K562 (cell line): Measurements from ENCODE around the gene LRP4. TPM values are rescaled to one million over a fixed set of nuclear protein-coding genes. Genes with fewer than 3 reads are reported as not detected.

Experiments used
- ARNT ChIP-seq, 2 experiments: fragments of 450-650 bp; IDR thresholded peaks; 2 replicates each; pipeline ENCODE4 v1.6.1; 2016; ENCODE audit warnings: mild to moderate bottlenecking in 1 of 2
- CHD7 ChIP-seq: fragments of 200-600 bp; sonication (generic); IDR thresholded peaks from one replicate; pipeline ENCODE4 v1.6.1; 2012; ENCODE audit warnings: mild to moderate bottlenecking, low read depth, low read length, inconsistent platforms
- CXXC5 ChIP-seq: fragments of 250-450 bp; sonication (Bioruptor Pico); IDR thresholded peaks from 2 replicates; pipeline ENCODE4 v1.8.0; 2022; ENCODE audit warnings: inconsistent platforms, mild to moderate bottlenecking, moderate library complexity
- POLR2AphosphoS2 ChIP-seq: IDR thresholded peaks from 2 replicates; pipeline ENCODE4 v1.6.1; 2012; ENCODE audit warnings: low read length, improper control_type of control experiment
- TFAP4 ChIP-seq: sonication (generic); formaldehyde crosslinking; IDR thresholded peaks from 2 replicates; pipeline ENCODE4 v1.8.0; 2022; ENCODE audit warnings: missing genetic modification reagents, mild to moderate bottlenecking, moderate library complexity, borderline replicate concordance
- ZNF766 ChIP-seq: fragments of 200-800 bp; sonication (Bioruptor generic); conservative IDR thresholded peaks from 2 replicates; pipeline ENCODE4 v1.6.1; 2016; ENCODE audit warnings: missing genetic modification characterization, missing compliant biosample characterization
- polyA plus RNA-seq, 8 experiments: library from polyadenylated mRNA; depleted of rRNA in 4 of 8; stranded (reverse) in 5 of 8; unstranded in 3 of 8; fragments of >200 nt; fragmentation: Nextera tagmentation in 2 of 8; fragmentation: Illumina TruSeq in 1 of 8; extraction: Ambion mirVana in 2 of 8; extraction: Trizol in 1 of 8; gene quantifications; 2 replicates each; pipeline versions ENCODE4 v1.2.1 to v1.2.3, GENCODE V29; 2011 to 2014; ENCODE audit warnings: inconsistent platforms in 1 of 8, missing spikeins in 1 of 8
- total RNA-seq, 7 experiments: library from RNA; depleted of rRNA in 6 of 7; stranded (reverse); fragments of >200 nt in 6 of 7; fragmentation: Illumina TruSeq in 2 of 7; extraction: Trizol in 2 of 7; gene quantifications; 2 replicates each; pipeline versions ENCODE4 v1.2.1 to v1.2.3, GENCODE V29; 2011 to 2021; ENCODE audit warnings: low replicate concordance in 1 of 7

LRP4 gene
- total and polyA plus RNA-seq, 9 of the 15 experiments (the other 6 are each of a cell fraction or from before 2014, with no cell fraction given) = 0.04 to 0.54 (median 0.10) TPM

GRCh38 chr11:46936138-46937110 is 18.1 kb upstream of the LRP4 start, which contains the start of gene CSTPP1 (continued):
- TF ChIP-seq CHD7 (no peak), TFAP4 (CRISPR knock-in tag) (peak; percentile 62; the same call in 1 of the 2 replicates), POLR2AphosphoS2 (no peak), ZNF766 (peak; percentile 63), CXXC5 (CRISPR knock-in tag) (peak; percentile 65), ARNT (IDR thresholded peaks at IDR 0.05) (peak; percentile 45 to 76; a peak in 1 of 4 replicates)
